ENCODE results near the gene ZDHHC14.

GRCh38 chr6:157714153-157714490 is 333.1 kb downstream of the ZDHHC14 start:
- TF ChIP-seq, protein P1, sequence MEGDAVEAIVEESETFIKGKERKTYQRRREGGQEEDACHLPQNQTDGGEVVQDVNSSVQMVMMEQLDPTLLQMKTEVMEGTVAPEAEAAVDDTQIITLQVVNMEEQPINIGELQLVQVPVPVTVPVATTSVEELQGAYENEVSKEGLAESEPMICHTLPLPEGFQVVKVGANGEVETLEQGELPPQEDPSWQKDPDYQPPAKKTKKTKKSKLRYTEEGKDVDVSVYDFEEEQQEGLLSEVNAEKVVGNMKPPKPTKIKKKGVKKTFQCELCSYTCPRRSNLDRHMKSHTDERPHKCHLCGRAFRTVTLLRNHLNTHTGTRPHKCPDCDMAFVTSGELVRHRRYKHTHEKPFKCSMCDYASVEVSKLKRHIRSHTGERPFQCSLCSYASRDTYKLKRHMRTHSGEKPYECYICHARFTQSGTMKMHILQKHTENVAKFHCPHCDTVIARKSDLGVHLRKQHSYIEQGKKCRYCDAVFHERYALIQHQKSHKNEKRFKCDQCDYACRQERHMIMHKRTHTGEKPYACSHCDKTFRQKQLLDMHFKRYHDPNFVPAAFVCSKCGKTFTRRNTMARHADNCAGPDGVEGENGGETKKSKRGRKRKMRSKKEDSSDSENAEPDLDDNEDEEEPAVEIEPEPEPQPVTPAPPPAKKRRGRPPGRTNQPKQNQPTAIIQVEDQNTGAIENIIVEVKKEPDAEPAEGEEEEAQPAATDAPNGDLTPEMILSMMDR (IDR thresholded peaks at IDR 0.05), result no peak
- TF ChIP-seq POLR2A (IDR thresholded peaks at IDR 0.05), result no peak
- TF ChIP-seq EP300 (IDR thresholded peaks at IDR 0.05), result no peak

Data from ovary (tissue), 3 donors.